GM12878 (cell line): Measurements from ENCODE around the gene TMEM212.

Source experiments
- BCL11A ChIP-seq: IDR thresholded peaks from 2 replicates; pipeline ENCODE4 v1.6.1; 2011; ENCODE audit warnings: low read depth, low read length
- CEBPZ ChIP-seq: fragments of 150-350 bp; IDR thresholded peaks from 2 replicates; pipeline ENCODE4 v1.6.1; 2016; ENCODE audit warnings: low read depth, low read length
- CTCF ChIP-seq, 3 experiments: IDR thresholded peaks in 2 of 3; conservative IDR thresholded peaks in 1 of 3; 2 replicates each; pipeline ENCODE4 v1.5.1; 2011; ENCODE audit warnings: low read depth in 3 of 3, low read length in 3 of 3, mild to moderate bottlenecking in 3 of 3, control low read depth in 2 of 3, moderate library complexity in 2 of 3, inconsistent platforms in 1 of 3, mixed read lengths in 1 of 3; ENCODE audit not compliant: control insufficient read depth in 2 of 3, insufficient read depth in 1 of 3; ENCODE audit errors: extremely low read depth in 1 of 3
- EGR1 ChIP-seq, 2 experiments: IDR thresholded peaks; 1 replicate in 1 of 2; 2 replicates in 1 of 2; pipeline ENCODE4 v1.6.1; 2011 to 2012; ENCODE audit warnings: low read depth in 2 of 2, low read length in 2 of 2, borderline replicate concordance in 1 of 2, mild to moderate bottlenecking in 1 of 2, moderate library complexity in 1 of 2
- EP300 ChIP-seq, 2 experiments: fragments of 150-350 bp in 1 of 2; IDR thresholded peaks; 2 replicates each; pipeline ENCODE4 v1.6.1; 2011 to 2012; ENCODE audit warnings: low read depth in 2 of 2, low read length in 2 of 2, borderline replicate concordance in 1 of 2, improper control_type of control experiment in 1 of 2, inconsistent platforms in 1 of 2; ENCODE audit not compliant: control insufficient read depth in 1 of 2
- MTA3 ChIP-seq: IDR thresholded peaks from 2 replicates; pipeline ENCODE4 v1.6.1; 2012; ENCODE audit warnings: low read length, inconsistent platforms, borderline replicate concordance
- SRF ChIP-seq, 2 experiments: IDR thresholded peaks; 2 replicates each; pipeline ENCODE4 v1.6.1; 2011; ENCODE audit warnings: low read depth in 2 of 2, low read length in 2 of 2, mild to moderate bottlenecking in 1 of 2, moderate library complexity in 1 of 2
- TF ChIP-seq, protein P1 (sequence below): IDR thresholded peaks from 2 replicates; pipeline ENCODE4 v1.6.1; 2012; ENCODE audit warnings: low read length, inconsistent platforms
- TF ChIP-seq, protein P2 (sequence below): IDR thresholded peaks from 2 replicates; pipeline ENCODE4 v1.6.1; 2012; ENCODE audit warnings: mild to moderate bottlenecking, low read depth, low read length

- TF ChIP-seq SRF (IDR thresholded peaks at IDR 0.05; ENCODE audit: low read depth in 2 of 2, low read length in 2 of 2) (no peak), EP300 (IDR thresholded peaks at IDR 0.05; ENCODE audit: borderline replicate concordance in 1 of 2, control insufficient read depth in 1 of 2, low read depth in 2 of 2, low read length in 2 of 2) (no peak), CTCF (IDR thresholded peaks at IDR 0.05 in 2 of 3, conservative IDR thresholded peaks at IDR 0.05 in 1 of 3; ENCODE audit: control insufficient read depth in 2 of 3, extremely low read depth in 1 of 3, insufficient read depth in 1 of 3, low read depth in 3 of 3, low read length in 3 of 3) (no peak), BCL11A (no peak), CEBPZ (no peak), EGR1 (IDR thresholded peaks at IDR 0.05; ENCODE audit: borderline replicate concordance in 1 of 2, low read depth in 2 of 2, low read length in 2 of 2) (no peak), MTA3 (no peak)
- TF ChIP-seq, protein P1, sequence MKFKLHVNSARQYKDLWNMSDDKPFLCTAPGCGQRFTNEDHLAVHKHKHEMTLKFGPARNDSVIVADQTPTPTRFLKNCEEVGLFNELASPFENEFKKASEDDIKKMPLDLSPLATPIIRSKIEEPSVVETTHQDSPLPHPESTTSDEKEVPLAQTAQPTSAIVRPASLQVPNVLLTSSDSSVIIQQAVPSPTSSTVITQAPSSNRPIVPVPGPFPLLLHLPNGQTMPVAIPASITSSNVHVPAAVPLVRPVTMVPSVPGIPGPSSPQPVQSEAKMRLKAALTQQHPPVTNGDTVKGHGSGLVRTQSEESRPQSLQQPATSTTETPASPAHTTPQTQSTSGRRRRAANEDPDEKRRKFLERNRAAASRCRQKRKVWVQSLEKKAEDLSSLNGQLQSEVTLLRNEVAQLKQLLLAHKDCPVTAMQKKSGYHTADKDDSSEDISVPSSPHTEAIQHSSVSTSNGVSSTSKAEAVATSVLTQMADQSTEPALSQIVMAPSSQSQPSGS, result no peak
- TF ChIP-seq, protein P2, sequence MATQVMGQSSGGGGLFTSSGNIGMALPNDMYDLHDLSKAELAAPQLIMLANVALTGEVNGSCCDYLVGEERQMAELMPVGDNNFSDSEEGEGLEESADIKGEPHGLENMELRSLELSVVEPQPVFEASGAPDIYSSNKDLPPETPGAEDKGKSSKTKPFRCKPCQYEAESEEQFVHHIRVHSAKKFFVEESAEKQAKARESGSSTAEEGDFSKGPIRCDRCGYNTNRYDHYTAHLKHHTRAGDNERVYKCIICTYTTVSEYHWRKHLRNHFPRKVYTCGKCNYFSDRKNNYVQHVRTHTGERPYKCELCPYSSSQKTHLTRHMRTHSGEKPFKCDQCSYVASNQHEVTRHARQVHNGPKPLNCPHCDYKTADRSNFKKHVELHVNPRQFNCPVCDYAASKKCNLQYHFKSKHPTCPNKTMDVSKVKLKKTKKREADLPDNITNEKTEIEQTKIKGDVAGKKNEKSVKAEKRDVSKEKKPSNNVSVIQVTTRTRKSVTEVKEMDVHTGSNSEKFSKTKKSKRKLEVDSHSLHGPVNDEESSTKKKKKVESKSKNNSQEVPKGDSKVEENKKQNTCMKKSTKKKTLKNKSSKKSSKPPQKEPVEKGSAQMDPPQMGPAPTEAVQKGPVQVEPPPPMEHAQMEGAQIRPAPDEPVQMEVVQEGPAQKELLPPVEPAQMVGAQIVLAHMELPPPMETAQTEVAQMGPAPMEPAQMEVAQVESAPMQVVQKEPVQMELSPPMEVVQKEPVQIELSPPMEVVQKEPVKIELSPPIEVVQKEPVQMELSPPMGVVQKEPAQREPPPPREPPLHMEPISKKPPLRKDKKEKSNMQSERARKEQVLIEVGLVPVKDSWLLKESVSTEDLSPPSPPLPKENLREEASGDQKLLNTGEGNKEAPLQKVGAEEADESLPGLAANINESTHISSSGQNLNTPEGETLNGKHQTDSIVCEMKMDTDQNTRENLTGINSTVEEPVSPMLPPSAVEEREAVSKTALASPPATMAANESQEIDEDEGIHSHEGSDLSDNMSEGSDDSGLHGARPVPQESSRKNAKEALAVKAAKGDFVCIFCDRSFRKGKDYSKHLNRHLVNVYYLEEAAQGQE, result no peak
These were observed 2.5 kb downstream of the TMEM212 start for GRCh38 chr3:171845481-171846284.
